PC-3 (cell line): Measurements from ENCODE around the gene ESRRG.

Experiments used
- EZH2 ChIP-seq: fragments of 300-600 bp; sonication (generic); IDR thresholded peaks from one replicate; pipeline ENCODE4 v1.6.1; 2017; ENCODE audit warnings: antibody characterized with exemption, mild to moderate bottlenecking, low read length; ENCODE audit not compliant: unreplicated experiment
- EZH2phosphoT487 ChIP-seq: fragments of 300-600 bp; sonication (generic); IDR thresholded peaks from 2 replicates; pipeline ENCODE4 v1.6.1; 2018; ENCODE audit warnings: mild to moderate bottlenecking, antibody characterized with exemption, low read length, borderline replicate concordance
- TF ChIP-seq, protein P1 (sequence below): fragments of 300-600 bp; sonication (generic); conservative IDR thresholded peaks from 2 replicates; pipeline ENCODE4 v1.5.1; 2017; ENCODE audit warnings: antibody characterized with exemption, low read depth, mild to moderate bottlenecking, low read length

- TF ChIP-seq, protein P1, sequence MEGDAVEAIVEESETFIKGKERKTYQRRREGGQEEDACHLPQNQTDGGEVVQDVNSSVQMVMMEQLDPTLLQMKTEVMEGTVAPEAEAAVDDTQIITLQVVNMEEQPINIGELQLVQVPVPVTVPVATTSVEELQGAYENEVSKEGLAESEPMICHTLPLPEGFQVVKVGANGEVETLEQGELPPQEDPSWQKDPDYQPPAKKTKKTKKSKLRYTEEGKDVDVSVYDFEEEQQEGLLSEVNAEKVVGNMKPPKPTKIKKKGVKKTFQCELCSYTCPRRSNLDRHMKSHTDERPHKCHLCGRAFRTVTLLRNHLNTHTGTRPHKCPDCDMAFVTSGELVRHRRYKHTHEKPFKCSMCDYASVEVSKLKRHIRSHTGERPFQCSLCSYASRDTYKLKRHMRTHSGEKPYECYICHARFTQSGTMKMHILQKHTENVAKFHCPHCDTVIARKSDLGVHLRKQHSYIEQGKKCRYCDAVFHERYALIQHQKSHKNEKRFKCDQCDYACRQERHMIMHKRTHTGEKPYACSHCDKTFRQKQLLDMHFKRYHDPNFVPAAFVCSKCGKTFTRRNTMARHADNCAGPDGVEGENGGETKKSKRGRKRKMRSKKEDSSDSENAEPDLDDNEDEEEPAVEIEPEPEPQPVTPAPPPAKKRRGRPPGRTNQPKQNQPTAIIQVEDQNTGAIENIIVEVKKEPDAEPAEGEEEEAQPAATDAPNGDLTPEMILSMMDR = no peak
- TF ChIP-seq EZH2 = no peak
- no peak for TF ChIP-seq EZH2phosphoT487
These were observed 33.9 kb upstream of the ESRRG start for GRCh38 chr1:216757110-216757509.
